IPS-18c (cell line): ENCODE results near the gene TBXA2R.

Source experiments
- H3K4me3 ChIP-seq: 2 replicates; pipeline ENCODE4 v1.7.0; 2013; ENCODE audit warnings: low read depth, mild to moderate bottlenecking, low read length, moderate library complexity; ENCODE audit not compliant: insufficient read depth
- H3K9me3 ChIP-seq: one replicate; pipeline ENCODE4 v1.6.1; 2013; ENCODE audit warnings: mild to moderate bottlenecking, low read length, moderate library complexity; ENCODE audit not compliant: control insufficient read depth, insufficient read depth

The TBXA2R gene

DNA sequence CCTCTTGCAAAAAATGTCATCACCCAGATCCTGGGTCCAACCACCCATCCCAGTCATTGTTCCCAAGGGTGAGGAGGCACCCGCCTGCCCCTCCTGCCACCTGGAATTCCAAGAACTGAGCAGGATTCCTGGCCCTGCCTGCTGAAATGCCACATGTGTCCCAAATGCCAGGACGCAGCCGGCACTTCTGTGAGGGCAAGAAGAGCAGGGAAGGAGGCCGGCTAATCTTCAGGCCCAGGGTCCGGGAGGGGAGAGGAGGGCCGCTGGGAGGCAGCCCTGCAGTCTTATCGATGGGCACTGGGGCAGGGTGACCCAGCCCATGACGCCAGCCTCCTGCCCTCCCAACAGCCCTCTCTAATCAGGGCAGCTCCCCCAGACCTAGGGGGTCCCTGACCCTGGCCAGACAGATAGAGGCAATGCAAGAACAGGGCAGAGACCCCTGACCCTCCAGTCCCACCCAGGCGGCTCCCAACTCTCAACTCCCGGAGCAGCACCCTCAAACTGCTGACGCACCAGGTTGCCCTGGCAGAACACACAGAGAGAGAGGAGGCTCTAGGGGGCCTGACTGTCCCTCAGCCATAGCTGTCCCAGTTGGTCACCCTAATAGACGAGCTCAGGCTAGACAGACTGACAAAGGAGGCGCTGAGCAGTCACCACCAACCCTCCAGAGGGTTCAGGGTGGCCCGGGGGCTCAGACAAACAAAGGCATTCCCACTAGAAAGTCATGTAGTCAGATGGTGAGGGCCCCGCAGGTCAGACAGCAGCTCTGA, 50.8 kb downstream of the TBXA2R start:
- Histone ChIP-seq H3K4me3 (peak overlapping the region; percentile 1; the same call in 1 of the 2 replicates), H3K9me3 (no peaks in the 10 kb centered on the region)

DNA sequence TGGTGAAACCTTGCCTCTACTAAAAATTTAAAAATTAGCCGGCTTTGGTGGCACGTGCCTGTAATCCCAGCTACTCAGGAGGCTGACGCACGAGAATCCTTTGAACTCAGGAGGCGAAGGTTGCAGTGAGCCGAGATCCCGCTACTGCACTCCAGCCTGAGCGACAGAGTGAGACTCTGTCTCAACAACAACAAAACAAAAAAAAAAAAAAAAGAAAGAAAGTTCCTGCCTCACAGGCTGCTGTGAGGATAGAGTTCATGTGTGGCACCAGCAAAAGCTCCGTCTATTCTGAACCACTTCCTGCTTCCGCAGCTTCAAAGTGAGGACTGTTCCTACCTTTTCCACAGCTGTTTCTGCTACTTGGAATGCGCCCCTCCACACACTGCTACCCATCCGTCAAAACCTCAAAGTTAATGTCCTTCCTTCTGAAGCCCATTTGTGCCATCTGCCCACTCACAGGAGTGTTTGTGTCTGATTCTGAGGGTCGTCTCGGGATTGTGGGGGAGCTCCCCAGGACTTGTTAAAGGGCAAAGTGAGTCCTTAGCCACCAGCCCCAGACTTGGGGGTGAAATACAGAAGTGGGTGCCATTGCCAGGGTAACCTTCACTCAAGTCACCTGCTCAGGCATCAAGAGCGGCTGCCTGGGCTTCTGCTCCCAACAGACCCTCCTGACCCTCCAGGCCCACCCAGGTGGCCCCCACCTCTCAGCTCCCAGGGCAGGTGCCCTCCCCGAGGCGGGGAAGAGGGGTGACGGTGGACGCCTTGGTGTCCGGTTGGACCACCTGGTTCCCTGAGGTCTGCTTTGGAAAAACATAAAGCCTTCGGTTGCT, 52.2 kb downstream of the TBXA2R start:
- no peaks in the 10 kb centered on the region for H3K9me3 ChIP-seq
- H3K4me3 ChIP-seq: no peak overlapping the region

DNA sequence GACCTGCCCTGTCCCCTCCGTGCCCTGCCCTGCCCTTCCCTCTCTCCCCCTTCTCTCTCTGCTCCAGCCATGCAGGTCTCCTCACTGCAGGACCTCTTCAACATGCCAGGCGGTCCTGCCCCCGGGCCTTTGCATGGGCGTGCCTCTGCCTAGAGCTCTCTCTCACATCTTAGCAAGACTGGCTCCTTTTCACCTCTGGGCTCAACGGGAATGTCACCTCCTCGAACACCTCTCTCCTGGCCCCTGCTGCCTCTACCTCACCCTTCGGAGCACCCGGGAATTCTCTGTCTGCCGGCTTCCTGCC, 54.9 kb downstream of the TBXA2R start:
- H3K9me3 ChIP-seq: no peaks in the 10 kb centered on the region
- H3K4me3 ChIP-seq: no peak overlapping the region

DNA sequence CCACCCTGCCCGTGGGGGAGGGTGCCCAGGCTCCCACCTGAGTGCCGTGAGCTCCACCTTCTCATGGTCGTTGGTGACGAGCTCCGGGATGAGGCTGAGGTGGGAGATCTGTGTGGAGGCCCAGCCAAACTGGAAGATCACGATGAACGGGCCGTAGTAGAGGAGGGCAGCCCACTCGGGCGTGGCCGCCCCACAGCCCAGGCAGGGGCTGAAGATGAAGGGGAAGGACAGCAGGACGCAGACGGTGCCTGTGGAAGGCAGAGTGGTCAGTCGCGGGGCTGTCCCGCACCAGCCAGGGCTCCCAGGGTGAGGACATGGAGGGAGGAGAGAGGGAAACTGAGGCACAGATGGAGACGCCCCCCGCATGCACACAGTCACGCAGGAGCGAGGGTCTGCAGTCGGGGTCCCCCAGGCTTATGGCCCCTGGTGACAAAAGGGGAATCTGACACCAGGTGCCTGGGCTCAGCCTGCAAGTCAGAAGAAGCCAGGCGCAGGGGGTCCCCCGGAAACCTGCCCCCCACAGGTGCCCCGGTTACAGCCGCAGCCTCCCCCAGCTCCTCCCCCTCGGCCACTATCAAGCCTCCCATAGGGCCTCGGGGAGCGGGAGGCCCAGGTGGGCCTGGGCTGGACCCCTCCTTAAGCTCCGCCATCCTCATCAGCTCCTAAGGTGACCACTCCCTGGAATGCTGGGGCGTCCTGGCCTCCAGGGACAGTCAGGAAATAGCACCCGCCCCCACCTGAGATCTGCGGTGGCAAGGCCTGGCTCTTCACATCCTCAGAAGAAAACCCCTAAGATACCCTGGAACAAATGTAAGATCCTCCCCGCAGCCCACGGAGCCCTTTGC, 55.5 kb downstream of the TBXA2R start:
- no peak overlapping the region for H3K4me3 ChIP-seq
- H3K9me3 ChIP-seq: no peaks in the 10 kb centered on the region

DNA sequence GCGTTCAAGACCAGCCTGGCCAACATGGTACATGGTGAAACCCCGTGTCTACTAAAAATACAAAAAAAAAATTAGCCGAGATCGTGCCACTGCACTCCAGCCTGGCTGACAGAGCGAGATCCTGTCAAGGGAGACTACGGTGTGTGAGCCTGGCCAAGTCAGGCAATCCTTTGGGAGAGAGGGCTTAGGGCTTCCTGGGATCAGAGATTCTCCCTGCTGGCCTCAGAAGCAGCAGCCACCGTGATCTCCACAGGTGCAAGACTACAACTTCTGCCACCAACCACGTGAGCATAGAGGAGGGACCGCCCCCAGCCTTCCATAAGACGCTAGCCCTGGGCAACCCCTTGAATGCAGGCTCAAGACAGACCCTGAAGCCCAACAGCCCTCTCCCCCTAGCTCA, 56.9 kb downstream of the TBXA2R start:
- no peaks in the 10 kb centered on the region for H3K9me3 ChIP-seq
- H3K4me3 ChIP-seq: no peak overlapping the region

DNA sequence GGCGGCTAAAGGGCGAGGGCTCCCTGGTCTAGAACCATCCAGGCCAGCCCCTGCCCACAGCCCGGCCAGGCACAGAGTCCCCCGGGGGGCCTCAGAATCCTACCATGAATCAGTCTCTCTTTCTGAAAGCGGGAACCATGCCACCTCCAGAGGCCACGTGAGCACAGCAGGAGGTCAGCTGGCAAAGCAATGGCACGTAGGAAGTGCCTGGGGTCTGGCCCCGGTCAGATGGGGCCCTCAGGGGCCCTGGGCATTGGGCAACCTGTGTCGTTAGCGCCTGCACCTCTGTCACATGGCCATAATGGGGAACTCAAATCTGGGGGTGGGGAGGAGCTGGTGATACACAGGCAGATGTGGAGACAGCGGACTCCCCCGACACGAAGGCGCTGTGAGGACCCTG, 58.1 kb downstream of the TBXA2R start:
- H3K9me3 ChIP-seq: no peaks in the 10 kb centered on the region
- no peak overlapping the region for H3K4me3 ChIP-seq

DNA sequence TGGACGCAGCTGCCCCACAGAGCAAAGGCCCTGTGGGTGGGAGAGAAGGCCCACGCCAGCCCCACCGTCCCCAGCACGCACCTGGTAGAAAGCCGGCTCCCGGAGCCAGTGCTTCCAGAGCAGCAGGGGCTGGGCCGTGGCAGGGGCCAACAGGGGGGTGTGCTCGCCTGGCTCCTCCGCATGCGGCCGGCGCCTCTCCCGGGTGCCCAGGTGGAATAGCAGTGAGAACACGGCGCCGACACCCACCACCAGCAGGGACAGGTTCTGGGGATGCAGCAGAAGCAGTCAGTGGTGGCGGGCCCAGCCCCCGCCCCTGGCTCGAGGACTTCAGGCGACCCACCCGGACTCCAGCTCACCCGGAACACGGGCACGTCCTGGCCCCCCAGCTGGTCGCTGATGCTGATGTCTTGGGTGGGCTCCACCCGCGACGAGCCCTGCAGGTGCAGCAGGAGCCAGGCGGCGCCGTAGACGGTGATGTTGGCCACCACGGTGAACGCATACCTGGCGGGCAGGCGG, 58.9 kb downstream of the TBXA2R start:
- Histone ChIP-seq H3K4me3 (no peak overlapping the region), H3K9me3 (no peaks in the 10 kb centered on the region)

DNA sequence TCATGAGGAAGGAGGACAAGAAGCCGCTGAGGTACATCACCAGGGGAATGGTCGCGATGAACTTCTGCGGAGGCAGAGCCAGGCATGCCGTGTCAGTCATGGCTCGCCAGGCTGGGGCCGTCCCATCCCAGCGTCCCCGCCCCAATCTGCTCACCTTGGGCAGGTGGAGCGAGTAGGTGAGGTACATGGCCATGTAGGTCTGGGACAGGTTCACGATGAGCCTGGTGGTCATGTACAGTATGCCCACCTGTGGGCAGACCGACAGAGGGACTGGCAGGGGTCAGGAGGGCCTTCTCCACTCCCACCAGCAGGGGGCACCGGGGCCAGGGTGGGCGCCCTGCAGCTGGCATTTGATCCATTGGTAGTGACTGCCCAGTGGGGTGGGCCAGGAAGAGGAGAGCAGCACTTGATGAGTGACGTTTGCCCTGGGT, 59.4 kb downstream of the TBXA2R start:
- Histone ChIP-seq H3K9me3 (no peaks in the 10 kb centered on the region), H3K4me3 (no peak overlapping the region)

DNA sequence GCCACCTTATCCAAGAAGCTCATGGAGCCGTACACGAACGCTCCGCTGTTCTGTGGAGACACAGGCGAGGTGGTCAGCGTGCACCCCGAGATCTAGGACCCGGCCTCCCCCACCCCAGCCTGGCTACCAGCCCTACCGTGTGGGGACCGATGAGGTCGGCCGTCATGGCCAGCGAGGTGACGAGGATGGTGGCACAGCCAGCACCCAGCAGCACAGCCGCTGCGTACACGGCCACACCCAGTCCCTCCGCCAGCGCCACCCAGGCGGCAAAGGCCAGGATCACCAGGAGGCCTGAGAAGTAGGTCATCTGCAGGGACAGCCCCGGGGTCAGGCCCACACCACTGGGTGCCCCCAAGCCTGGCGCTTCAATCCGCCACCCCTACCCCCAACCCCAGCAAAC, 60.6 kb downstream of the TBXA2R start:
- no peaks in the 10 kb centered on the region for H3K9me3 ChIP-seq
- H3K4me3 ChIP-seq: no peak overlapping the region

DNA sequence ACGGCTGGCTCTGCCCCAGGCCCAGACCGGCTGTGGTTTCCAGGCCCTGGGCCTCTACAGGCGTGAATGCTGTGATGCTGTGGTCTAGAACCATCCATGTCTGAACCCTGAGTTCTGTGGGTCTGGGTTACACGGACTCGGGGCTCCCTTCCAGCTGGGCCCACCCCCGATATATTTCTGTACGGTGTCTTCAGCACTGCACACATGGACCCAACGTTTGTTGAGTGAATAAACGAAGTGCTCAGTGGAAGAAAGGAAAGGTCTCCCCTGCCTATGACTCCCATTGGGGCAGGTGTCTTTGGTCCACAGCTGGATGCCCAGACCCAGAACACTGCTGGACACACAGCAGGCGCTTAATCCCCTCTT, 61.0 kb downstream of the TBXA2R start:
- H3K4me3 ChIP-seq: no peak overlapping the region
- H3K9me3 ChIP-seq: no peaks in the 10 kb centered on the region

DNA sequence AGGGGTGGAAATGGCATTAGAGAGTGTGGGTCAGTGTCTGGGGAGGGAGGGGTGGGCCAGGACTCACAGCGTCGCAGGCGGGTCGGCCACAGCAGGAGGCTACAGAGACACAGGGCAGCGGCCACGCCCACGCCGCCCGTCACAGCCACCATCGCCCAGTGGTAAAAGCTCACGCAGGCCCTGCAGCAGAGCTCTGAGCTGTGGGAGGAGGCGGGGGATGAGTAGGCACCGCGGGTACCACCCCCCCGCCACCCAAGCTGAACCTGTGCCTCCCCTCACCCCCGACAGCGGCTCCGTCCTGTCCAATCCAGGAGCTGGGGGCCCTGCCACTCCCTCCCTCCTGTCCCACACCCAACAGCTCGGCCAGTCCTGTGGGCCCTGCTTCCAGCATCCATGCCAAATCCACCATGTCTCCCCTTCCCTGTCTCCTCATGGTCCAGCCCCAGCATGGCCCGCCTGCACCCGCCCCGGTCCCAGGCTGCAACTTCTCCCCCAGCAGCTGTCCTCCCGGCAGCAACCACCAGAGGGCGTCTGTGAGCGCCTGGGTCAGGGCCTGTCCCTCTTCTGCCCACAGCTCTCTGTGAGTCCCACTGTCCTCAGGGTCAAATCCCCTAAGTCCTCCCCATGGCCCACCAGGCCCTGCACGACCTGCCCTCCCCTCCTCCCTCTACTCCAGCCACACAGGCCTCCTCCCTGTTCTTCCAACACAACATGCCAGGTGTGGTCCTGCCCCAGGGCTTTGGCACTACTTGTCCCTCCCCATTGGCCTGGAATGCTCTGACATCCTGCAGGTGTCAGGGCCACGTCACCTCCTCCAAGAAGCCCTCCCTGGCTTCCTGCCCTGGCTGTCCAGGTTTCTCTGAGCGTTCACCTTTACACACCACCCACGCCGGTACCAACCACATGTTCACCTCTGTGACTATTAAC, 61.7 kb downstream of the TBXA2R start:
- Histone ChIP-seq H3K4me3 (no peak overlapping the region), H3K9me3 (no peaks in the 10 kb centered on the region)
